Mesenchymal stem cell (in vitro differentiated cells and primary cell): Measurements from ENCODE around the gene TAPBP.

Source experiments
- DNase-seq: peaks from one replicate; pipeline ENCODE4 v3.0.0-alpha.2; 2013
- H2AFZ ChIP-seq: one replicate; pipeline ENCODE4 v1.6.1; 2013; ENCODE audit warnings: low read depth, mild to moderate bottlenecking, control low read depth, inconsistent platforms, low read length, moderate library complexity
- H2AK5ac ChIP-seq: 2 replicates; pipeline ENCODE4 v1.6.1; 2013; ENCODE audit warnings: low read length, moderate library complexity, mild to moderate bottlenecking, inconsistent platforms; ENCODE audit not compliant: severe bottlenecking
- H2BK120ac ChIP-seq: one replicate; pipeline ENCODE4 v1.6.1; 2013; ENCODE audit warnings: low read depth, mild to moderate bottlenecking, inconsistent platforms, low read length, moderate library complexity
- H2BK12ac ChIP-seq, 2 experiments: one replicate each; pipeline ENCODE4 v1.6.1; 2013; ENCODE audit warnings: inconsistent platforms in 2 of 2, low read length in 2 of 2, mild to moderate bottlenecking in 2 of 2, moderate library complexity in 2 of 2, control low read depth in 1 of 2
- H2BK15ac ChIP-seq: one replicate; pipeline ENCODE4 v1.6.1; 2013; ENCODE audit warnings: mild to moderate bottlenecking, low read depth, inconsistent platforms; ENCODE audit not compliant: poor library complexity, severe bottlenecking
- H2BK5ac ChIP-seq: 2 replicates; pipeline ENCODE4 v1.6.1; 2013; ENCODE audit warnings: low read depth, mild to moderate bottlenecking, low read length, control low read depth, inconsistent platforms; ENCODE audit not compliant: poor library complexity, severe bottlenecking
- H3K14ac ChIP-seq, 2 experiments: one replicate each; pipeline ENCODE4 v1.6.1; 2013; ENCODE audit warnings: inconsistent platforms in 2 of 2, low read length in 2 of 2, control low read depth in 1 of 2, mild to moderate bottlenecking in 1 of 2, moderate library complexity in 1 of 2
- H3K18ac ChIP-seq, 2 experiments: one replicate each; pipeline ENCODE4 v1.6.1; 2013; ENCODE audit warnings: inconsistent platforms in 2 of 2, low read length in 2 of 2, control low read depth in 1 of 2, low read depth in 1 of 2, mild to moderate bottlenecking in 1 of 2
- H3K23ac ChIP-seq, 2 experiments: one replicate each; pipeline ENCODE4 v1.6.1; 2013; ENCODE audit warnings: inconsistent platforms in 2 of 2, low read length in 2 of 2, mild to moderate bottlenecking in 2 of 2, moderate library complexity in 2 of 2, control low read depth in 1 of 2
- H3K27ac ChIP-seq: 2 replicates; pipeline ENCODE4 v1.5.1; 2013; ENCODE audit warnings: mild to moderate bottlenecking, moderate library complexity, low read length, control low read depth, inconsistent platforms; ENCODE audit not compliant: poor library complexity, severe bottlenecking
- H3K27me3 ChIP-seq, 2 experiments: 2 replicates each; pipeline versions ENCODE4 v1.6.1 to v1.7.0; 2013; ENCODE audit warnings: low read length in 2 of 2, mild to moderate bottlenecking in 2 of 2, moderate library complexity in 2 of 2, control low read depth in 1 of 2, inconsistent platforms in 1 of 2; ENCODE audit not compliant: control insufficient read depth in 1 of 2, insufficient read depth in 1 of 2
- H3K36me3 ChIP-seq, 2 experiments: 2 replicates each; pipeline versions ENCODE4 v1.6.1 to v1.7.0; 2013; ENCODE audit warnings: low read length in 2 of 2, control low read depth in 1 of 2, inconsistent platforms in 1 of 2, low read depth in 1 of 2, mild to moderate bottlenecking in 1 of 2; ENCODE audit not compliant: insufficient read depth in 2 of 2, control insufficient read depth in 1 of 2
- H3K4ac ChIP-seq, 2 experiments: one replicate each; pipeline ENCODE4 v1.6.1; 2013; ENCODE audit warnings: inconsistent platforms in 2 of 2, low read length in 2 of 2, mild to moderate bottlenecking in 2 of 2, moderate library complexity in 2 of 2, control low read depth in 1 of 2, low read depth in 1 of 2
- H3K4me1 ChIP-seq: 2 replicates; pipeline ENCODE4 v1.6.1; 2013; ENCODE audit warnings: low read depth, low read length, control low read depth; ENCODE audit not compliant: control insufficient read depth, insufficient read depth
- H3K4me2 ChIP-seq: 2 replicates; pipeline ENCODE4 v1.6.1; 2013; ENCODE audit warnings: low read length, mild to moderate bottlenecking, inconsistent platforms; ENCODE audit not compliant: poor library complexity, severe bottlenecking
- H3K4me3 ChIP-seq, 2 experiments: 2 replicates each; pipeline versions ENCODE4 v1.5.1 to v1.7.0; 2013; ENCODE audit warnings: low read length in 2 of 2, mild to moderate bottlenecking in 2 of 2, control low read depth in 1 of 2, low read depth in 1 of 2; ENCODE audit not compliant: insufficient read depth in 1 of 2
- H3K79me1 ChIP-seq: replicated peaks from 2 replicates; pipeline ENCODE4 v1.6.1; 2013; ENCODE audit warnings: mild to moderate bottlenecking, control low read depth, low read length, inconsistent platforms; ENCODE audit not compliant: poor library complexity, severe bottlenecking
- H3K9ac ChIP-seq: 2 replicates; pipeline ENCODE4 v1.7.0; 2013; ENCODE audit warnings: mild to moderate bottlenecking, low read length, moderate library complexity
- H3K9me3 ChIP-seq: 2 replicates; pipeline ENCODE4 v1.7.0; 2013; ENCODE audit warnings: mild to moderate bottlenecking, low read length; ENCODE audit not compliant: control insufficient read depth
- H4K8ac ChIP-seq: one replicate; pipeline ENCODE4 v1.6.1; 2013; ENCODE audit warnings: inconsistent platforms, mild to moderate bottlenecking, low read length, moderate library complexity
- H4K91ac ChIP-seq: one replicate; pipeline ENCODE4 v1.6.1; 2013; ENCODE audit warnings: mild to moderate bottlenecking, low read length, inconsistent platforms
- WGBS: methylation state at CpG from one replicate; pipeline ENCODE4 v1.1.7; 2013; ENCODE audit warnings: mixed read lengths; 5-methylcytosine and 5-hydroxymethylcytosine counted together

The TAPBP gene

GRCh38 chr6:33329058-33329457 is 15.2 kb upstream of the TAPBP start:
- Histone ChIP-seq H2BK5ac (no peak overlapping the region), H3K27me3 (peaks cover 0 to 4% of the 10 kb centered on the region in 2 experiments), H4K91ac (no peak overlapping the region), H3K9ac (no peak overlapping the region), H3K4ac (no peak overlapping the region), H3K27ac (no peak overlapping the region), H2AK5ac (no peak overlapping the region), H2BK12ac (no peak overlapping the region), H3K9me3 (no peaks in the 10 kb centered on the region), H2BK15ac (no peak overlapping the region), H2AFZ (no peak overlapping the region), H3K18ac (no peak overlapping the region), H3K36me3 (no peaks in the 10 kb centered on the region), H2BK120ac (no peak overlapping the region), H3K14ac (no peak overlapping the region), H3K23ac (no peak overlapping the region), H3K4me2 (no peak overlapping the region), H3K4me1 (no peaks in the 10 kb centered on the region), H3K79me1 (no peaks in the 10 kb centered on the region), H3K4me3 (no peak overlapping the region), H4K8ac (no peak overlapping the region)
- WGBS, result 64% methylated on average over 5 of the region's 5 CpGs
- DNase-seq, result no peak

GRCh38 chr6:33324125-33324524 is 10.2 kb upstream of the TAPBP start:
- no peak overlapping the region for H3K23ac ChIP-seq
- peaks cover 25% of the 10 kb centered on the region for H3K4me1 ChIP-seq
- H2BK12ac ChIP-seq, result no peak overlapping the region
- no peak overlapping the region for H4K8ac ChIP-seq
- peaks cover 15 to 21% of the 10 kb centered on the region in 2 experiments for H3K36me3 ChIP-seq
- H2AK5ac ChIP-seq, result no peak overlapping the region
- H2BK5ac ChIP-seq, result no peak overlapping the region
- H2AFZ ChIP-seq, result no peak overlapping the region
- H3K4ac ChIP-seq, result no peak overlapping the region
- H4K91ac ChIP-seq, result no peak overlapping the region
- peak overlapping the region; percentile 96 for H3K9ac ChIP-seq
- H3K27me3 ChIP-seq, result peaks cover 0 to 4% of the 10 kb centered on the region in 2 experiments
- H3K14ac ChIP-seq, result no peak overlapping the region
- H3K27ac ChIP-seq, result no peak overlapping the region
- 78% methylated on average over 5 of the region's 7 CpGs for WGBS
- no peak overlapping the region for H3K4me2 ChIP-seq
- H3K4me3 ChIP-seq, result peak overlapping the region in 1 of 2 experiments; percentile 96
- no peak overlapping the region for H2BK15ac ChIP-seq
- H2BK120ac ChIP-seq, result no peak overlapping the region
- H3K18ac ChIP-seq, result no peak overlapping the region
- H3K79me1 ChIP-seq, result peaks cover 5% of the 10 kb centered on the region
- no peak for DNase-seq
- no peaks in the 10 kb centered on the region for H3K9me3 ChIP-seq

- no peak overlapping the region for H3K23ac ChIP-seq
- 8% methylated on average over 12 of the region's 12 CpGs for WGBS
- H3K18ac ChIP-seq, result no peak overlapping the region
- H4K8ac ChIP-seq, result no peak overlapping the region
- H2BK120ac ChIP-seq, result no peak overlapping the region
- no peak overlapping the region for H3K4ac ChIP-seq
- H3K9me3 ChIP-seq, result no peaks in the 10 kb centered on the region
- H4K91ac ChIP-seq, result no peak overlapping the region
- H3K4me3 ChIP-seq, result peak overlapping the region; percentile 36 to 96
- no peak overlapping the region for H2BK12ac ChIP-seq
- peaks cover 28% of the 10 kb centered on the region for H3K4me1 ChIP-seq
- peak overlapping the region; percentile 70 for H2AFZ ChIP-seq
- peak overlapping the region; percentile 91 for H3K4me2 ChIP-seq
- H2BK5ac ChIP-seq, result no peak overlapping the region
- no peak overlapping the region for H3K14ac ChIP-seq
- H3K27ac ChIP-seq, result no peak overlapping the region
- H2BK15ac ChIP-seq, result no peak overlapping the region
- H3K9ac ChIP-seq, result peak overlapping the region; percentile 96
- H3K79me1 ChIP-seq, result peaks cover 9% of the 10 kb centered on the region
- H3K27me3 ChIP-seq, result no peaks in the 10 kb centered on the region
- DNase-seq, result no peak
- H2AK5ac ChIP-seq, result no peak overlapping the region
- H3K36me3 ChIP-seq, result peaks cover 21 to 26% of the 10 kb centered on the region in 2 experiments
These were observed 9.7 kb upstream of the TAPBP start for GRCh38 chr6:33323623-33323948.

- H3K14ac ChIP-seq, result no peak overlapping the region
- H3K27ac ChIP-seq, result peak overlapping the region; percentile 15
- peaks cover 27 to 31% of the 10 kb centered on the region in 2 experiments for H3K36me3 ChIP-seq
- no peak overlapping the region for H2BK15ac ChIP-seq
- H2BK120ac ChIP-seq, result no peak overlapping the region
- H3K23ac ChIP-seq, result no peak overlapping the region
- peak overlapping the region; percentile 68 for H3K4me2 ChIP-seq
- DNase-seq, result no peak
- no peak overlapping the region for H2BK5ac ChIP-seq
- no peaks in the 10 kb centered on the region for H3K9me3 ChIP-seq
- H2BK12ac ChIP-seq, result no peak overlapping the region
- 92% methylated on average over 9 of the region's 9 CpGs for WGBS
- H2AK5ac ChIP-seq, result no peak overlapping the region
- peaks cover 10% of the 10 kb centered on the region for H3K79me1 ChIP-seq
- H4K91ac ChIP-seq, result no peak overlapping the region
- H3K4me1 ChIP-seq, result peaks cover 36% of the 10 kb centered on the region
- no peak overlapping the region for H3K18ac ChIP-seq
- H4K8ac ChIP-seq, result no peak overlapping the region
- peak overlapping the region; percentile 96 for H3K9ac ChIP-seq
- H3K27me3 ChIP-seq, result no peaks in the 10 kb centered on the region
- peak overlapping the region in 1 of 2 experiments; percentile 96 for H3K4me3 ChIP-seq
- no peak overlapping the region for H3K4ac ChIP-seq
- H2AFZ ChIP-seq, result no peak overlapping the region
These were observed 7.3 kb upstream of the TAPBP start for GRCh38 chr6:33321227-33321626.
